Mesenchymal stem cell (in vitro differentiated cells and primary cell): ENCODE measurements around the gene CDK6.

ENCODE experiments used
- DNase-seq: peaks from one replicate; pipeline ENCODE4 v3.0.0-alpha.2; 2013
- H2AFZ ChIP-seq: one replicate; pipeline ENCODE4 v1.6.1; 2013; ENCODE audit warnings: low read depth, mild to moderate bottlenecking, control low read depth, inconsistent platforms, low read length, moderate library complexity
- H2AK5ac ChIP-seq: 2 replicates; pipeline ENCODE4 v1.6.1; 2013; ENCODE audit warnings: low read length, moderate library complexity, mild to moderate bottlenecking, inconsistent platforms; ENCODE audit not compliant: severe bottlenecking
- H2BK120ac ChIP-seq: one replicate; pipeline ENCODE4 v1.6.1; 2013; ENCODE audit warnings: low read depth, mild to moderate bottlenecking, inconsistent platforms, low read length, moderate library complexity
- H2BK12ac ChIP-seq, 2 experiments: one replicate each; pipeline ENCODE4 v1.6.1; 2013; ENCODE audit warnings: inconsistent platforms in 2 of 2, low read length in 2 of 2, mild to moderate bottlenecking in 2 of 2, moderate library complexity in 2 of 2, control low read depth in 1 of 2
- H2BK15ac ChIP-seq: one replicate; pipeline ENCODE4 v1.6.1; 2013; ENCODE audit warnings: mild to moderate bottlenecking, low read depth, inconsistent platforms; ENCODE audit not compliant: poor library complexity, severe bottlenecking
- H2BK5ac ChIP-seq: 2 replicates; pipeline ENCODE4 v1.6.1; 2013; ENCODE audit warnings: low read depth, mild to moderate bottlenecking, low read length, control low read depth, inconsistent platforms; ENCODE audit not compliant: poor library complexity, severe bottlenecking
- H3K14ac ChIP-seq, 2 experiments: one replicate each; pipeline ENCODE4 v1.6.1; 2013; ENCODE audit warnings: inconsistent platforms in 2 of 2, low read length in 2 of 2, control low read depth in 1 of 2, mild to moderate bottlenecking in 1 of 2, moderate library complexity in 1 of 2
- H3K18ac ChIP-seq, 2 experiments: one replicate each; pipeline ENCODE4 v1.6.1; 2013; ENCODE audit warnings: inconsistent platforms in 2 of 2, low read length in 2 of 2, control low read depth in 1 of 2, low read depth in 1 of 2, mild to moderate bottlenecking in 1 of 2
- H3K23ac ChIP-seq, 2 experiments: one replicate each; pipeline ENCODE4 v1.6.1; 2013; ENCODE audit warnings: inconsistent platforms in 2 of 2, low read length in 2 of 2, mild to moderate bottlenecking in 2 of 2, moderate library complexity in 2 of 2, control low read depth in 1 of 2
- H3K27ac ChIP-seq: 2 replicates; pipeline ENCODE4 v1.5.1; 2013; ENCODE audit warnings: mild to moderate bottlenecking, moderate library complexity, low read length, control low read depth, inconsistent platforms; ENCODE audit not compliant: poor library complexity, severe bottlenecking
- H3K27me3 ChIP-seq, 2 experiments: 2 replicates each; pipeline versions ENCODE4 v1.6.1 to v1.7.0; 2013; ENCODE audit warnings: low read length in 2 of 2, mild to moderate bottlenecking in 2 of 2, moderate library complexity in 2 of 2, control low read depth in 1 of 2, inconsistent platforms in 1 of 2; ENCODE audit not compliant: control insufficient read depth in 1 of 2, insufficient read depth in 1 of 2
- H3K36me3 ChIP-seq, 2 experiments: 2 replicates each; pipeline versions ENCODE4 v1.6.1 to v1.7.0; 2013; ENCODE audit warnings: low read length in 2 of 2, control low read depth in 1 of 2, inconsistent platforms in 1 of 2, low read depth in 1 of 2, mild to moderate bottlenecking in 1 of 2; ENCODE audit not compliant: insufficient read depth in 2 of 2, control insufficient read depth in 1 of 2
- H3K4ac ChIP-seq, 2 experiments: one replicate each; pipeline ENCODE4 v1.6.1; 2013; ENCODE audit warnings: inconsistent platforms in 2 of 2, low read length in 2 of 2, mild to moderate bottlenecking in 2 of 2, moderate library complexity in 2 of 2, control low read depth in 1 of 2, low read depth in 1 of 2
- H3K4me1 ChIP-seq: 2 replicates; pipeline ENCODE4 v1.6.1; 2013; ENCODE audit warnings: low read depth, low read length, control low read depth; ENCODE audit not compliant: control insufficient read depth, insufficient read depth
- H3K4me2 ChIP-seq: 2 replicates; pipeline ENCODE4 v1.6.1; 2013; ENCODE audit warnings: low read length, mild to moderate bottlenecking, inconsistent platforms; ENCODE audit not compliant: poor library complexity, severe bottlenecking
- H3K4me3 ChIP-seq, 2 experiments: 2 replicates each; pipeline versions ENCODE4 v1.5.1 to v1.7.0; 2013; ENCODE audit warnings: low read length in 2 of 2, mild to moderate bottlenecking in 2 of 2, control low read depth in 1 of 2, low read depth in 1 of 2; ENCODE audit not compliant: insufficient read depth in 1 of 2
- H3K79me1 ChIP-seq: replicated peaks from 2 replicates; pipeline ENCODE4 v1.6.1; 2013; ENCODE audit warnings: mild to moderate bottlenecking, control low read depth, low read length, inconsistent platforms; ENCODE audit not compliant: poor library complexity, severe bottlenecking
- H3K9ac ChIP-seq: 2 replicates; pipeline ENCODE4 v1.7.0; 2013; ENCODE audit warnings: mild to moderate bottlenecking, low read length, moderate library complexity
- H3K9me3 ChIP-seq: 2 replicates; pipeline ENCODE4 v1.7.0; 2013; ENCODE audit warnings: mild to moderate bottlenecking, low read length; ENCODE audit not compliant: control insufficient read depth
- H4K8ac ChIP-seq: one replicate; pipeline ENCODE4 v1.6.1; 2013; ENCODE audit warnings: inconsistent platforms, mild to moderate bottlenecking, low read length, moderate library complexity
- H4K91ac ChIP-seq: one replicate; pipeline ENCODE4 v1.6.1; 2013; ENCODE audit warnings: mild to moderate bottlenecking, low read length, inconsistent platforms
- WGBS: methylation state at CpG from one replicate; pipeline ENCODE4 v1.1.7; 2013; ENCODE audit warnings: mixed read lengths; 5-methylcytosine and 5-hydroxymethylcytosine counted together

Gene CDK6

DNA sequence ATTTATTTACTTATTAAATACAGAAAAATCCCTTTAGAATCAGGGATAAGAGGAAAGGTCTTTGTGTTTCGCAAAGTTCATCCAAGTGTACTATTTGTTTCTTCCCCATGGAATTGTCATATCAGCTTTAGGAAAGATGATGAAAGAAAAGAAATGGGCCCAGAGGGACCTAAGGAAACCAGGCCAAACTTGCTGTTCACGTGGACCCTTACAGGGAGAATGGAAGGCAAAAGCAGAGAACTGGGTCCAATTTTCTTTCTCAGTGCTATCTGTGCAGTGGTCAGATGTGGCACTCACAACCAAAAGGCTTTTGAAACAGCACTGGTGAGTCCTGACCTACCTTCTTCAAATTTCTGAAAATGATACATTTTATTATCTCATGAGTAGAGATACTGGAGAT, 192.6 kb downstream of the CDK6 start:
- 100% methylated on average over 2 of the region's 2 CpGs for WGBS
- peaks cover 12% of the 10 kb centered on the region for H3K79me1 ChIP-seq
- no peak overlapping the region for H3K18ac ChIP-seq
- no peak overlapping the region for H2BK5ac ChIP-seq
- H3K4ac ChIP-seq = no peak overlapping the region
- no peak overlapping the region for H3K4me3 ChIP-seq
- no peak overlapping the region for H3K14ac ChIP-seq
- peaks cover 0 to 2% of the 10 kb centered on the region in 2 experiments for H3K36me3 ChIP-seq
- H3K9ac ChIP-seq = no peak overlapping the region
- H3K23ac ChIP-seq = no peak overlapping the region
- no peak overlapping the region for H2AFZ ChIP-seq
- no peak overlapping the region for H4K8ac ChIP-seq
- no peak overlapping the region for H2BK12ac ChIP-seq
- H2BK120ac ChIP-seq = no peak overlapping the region
- peaks cover 17% of the 10 kb centered on the region for H3K4me1 ChIP-seq
- DNase-seq = no peak
- no peak overlapping the region for H3K4me2 ChIP-seq
- no peak overlapping the region for H4K91ac ChIP-seq
- H3K9me3 ChIP-seq = no peaks in the 10 kb centered on the region
- H3K27me3 ChIP-seq = no peaks in the 10 kb centered on the region
- H2AK5ac ChIP-seq = no peak overlapping the region
- no peak overlapping the region for H2BK15ac ChIP-seq
- no peak overlapping the region for H3K27ac ChIP-seq

DNA sequence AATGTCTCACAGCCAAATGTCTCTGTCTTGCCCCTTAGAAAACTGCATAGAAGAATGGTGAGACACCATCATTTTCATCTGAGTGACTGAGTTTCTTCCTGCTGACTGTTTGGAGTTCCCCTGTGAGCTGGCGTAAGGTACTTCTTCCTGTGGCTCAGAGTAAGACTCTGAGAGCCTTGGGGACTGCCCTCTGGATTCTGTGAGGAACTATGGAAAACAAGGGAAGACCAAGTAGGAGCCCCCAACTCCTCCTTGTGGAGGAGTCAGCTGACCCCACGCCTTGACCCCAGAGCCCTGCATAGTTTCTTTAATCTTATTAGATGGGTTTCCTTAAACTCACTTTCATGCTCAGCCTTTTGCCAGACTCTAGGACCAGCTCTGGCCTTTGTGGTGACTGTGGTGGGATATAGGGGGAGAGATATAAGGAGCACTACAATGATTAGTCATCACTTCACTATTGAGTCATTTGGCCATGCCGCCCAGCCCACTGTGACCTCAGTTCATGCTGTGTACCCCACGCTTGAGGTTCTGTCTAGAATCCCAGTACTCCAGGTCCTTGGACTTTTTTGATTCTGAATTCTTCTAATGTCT, 194.4 kb downstream of the CDK6 start:
- Histone ChIP-seq H4K91ac (no peak overlapping the region), H3K36me3 (peaks cover 0 to 6% of the 10 kb centered on the region in 2 experiments), H3K27me3 (no peaks in the 10 kb centered on the region), H2AFZ (no peak overlapping the region), H3K4me2 (no peak overlapping the region), H3K4me1 (peaks cover 15% of the 10 kb centered on the region), H2BK15ac (no peak overlapping the region), H2AK5ac (peak overlapping the region; percentile 58), H3K4ac (no peak overlapping the region), H3K14ac (no peak overlapping the region), H2BK5ac (no peak overlapping the region), H3K23ac (no peak overlapping the region), H2BK120ac (no peak overlapping the region), H3K27ac (peak overlapping the region; percentile 56), H4K8ac (peak overlapping the region; percentile 32), H3K18ac (peak overlapping the region; percentile 4 to 55), H2BK12ac (no peak overlapping the region), H3K9me3 (no peaks in the 10 kb centered on the region), H3K4me3 (peak overlapping the region in 1 of 2 experiments; percentile 20), H3K9ac (no peak overlapping the region), H3K79me1 (peaks cover 10% of the 10 kb centered on the region)
- DNase-seq = peak; percentile 75
- WGBS = 21% methylated on average over 3 of the region's 4 CpGs

DNA sequence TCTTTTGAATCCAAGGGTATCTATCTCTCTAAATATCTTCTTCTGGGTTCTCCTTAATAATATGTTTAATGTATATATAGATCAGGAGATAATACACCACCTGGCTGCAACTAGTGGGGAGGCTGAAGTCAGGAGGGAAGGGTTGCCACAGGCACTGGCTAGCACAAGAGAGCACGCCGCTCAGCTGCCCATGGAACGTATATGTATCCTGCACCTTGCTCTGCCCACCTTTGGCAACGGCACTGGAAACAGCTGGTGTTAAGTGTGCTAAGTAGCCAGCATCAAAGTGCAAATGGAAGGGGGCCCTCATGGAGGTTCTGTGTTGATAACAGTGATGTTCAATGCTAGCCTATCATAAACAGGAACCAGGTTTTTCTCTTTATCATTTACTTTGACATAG, 196.4 kb downstream of the CDK6 start:
- H3K27me3 ChIP-seq = no peaks in the 10 kb centered on the region
- H3K23ac ChIP-seq = no peak overlapping the region
- peaks cover 12% of the 10 kb centered on the region for H3K4me1 ChIP-seq
- no peak overlapping the region for H2BK15ac ChIP-seq
- no peak overlapping the region for H3K9ac ChIP-seq
- H3K18ac ChIP-seq = no peak overlapping the region
- no peak overlapping the region for H3K14ac ChIP-seq
- peaks cover 0 to 9% of the 10 kb centered on the region in 2 experiments for H3K36me3 ChIP-seq
- no peak overlapping the region for H2BK12ac ChIP-seq
- H2BK120ac ChIP-seq = no peak overlapping the region
- no peak overlapping the region for H4K8ac ChIP-seq
- no peak overlapping the region for H3K27ac ChIP-seq
- no peak for DNase-seq
- H2AFZ ChIP-seq = no peak overlapping the region
- no peak overlapping the region for H3K4me2 ChIP-seq
- no peak overlapping the region for H2BK5ac ChIP-seq
- no peaks in the 10 kb centered on the region for H3K9me3 ChIP-seq
- no peak overlapping the region for H4K91ac ChIP-seq
- H3K79me1 ChIP-seq = peaks cover 7% of the 10 kb centered on the region
- 98% methylated on average over 4 of the region's 4 CpGs for WGBS
- H2AK5ac ChIP-seq = no peak overlapping the region
- H3K4me3 ChIP-seq = no peak overlapping the region
- no peak overlapping the region for H3K4ac ChIP-seq

DNA sequence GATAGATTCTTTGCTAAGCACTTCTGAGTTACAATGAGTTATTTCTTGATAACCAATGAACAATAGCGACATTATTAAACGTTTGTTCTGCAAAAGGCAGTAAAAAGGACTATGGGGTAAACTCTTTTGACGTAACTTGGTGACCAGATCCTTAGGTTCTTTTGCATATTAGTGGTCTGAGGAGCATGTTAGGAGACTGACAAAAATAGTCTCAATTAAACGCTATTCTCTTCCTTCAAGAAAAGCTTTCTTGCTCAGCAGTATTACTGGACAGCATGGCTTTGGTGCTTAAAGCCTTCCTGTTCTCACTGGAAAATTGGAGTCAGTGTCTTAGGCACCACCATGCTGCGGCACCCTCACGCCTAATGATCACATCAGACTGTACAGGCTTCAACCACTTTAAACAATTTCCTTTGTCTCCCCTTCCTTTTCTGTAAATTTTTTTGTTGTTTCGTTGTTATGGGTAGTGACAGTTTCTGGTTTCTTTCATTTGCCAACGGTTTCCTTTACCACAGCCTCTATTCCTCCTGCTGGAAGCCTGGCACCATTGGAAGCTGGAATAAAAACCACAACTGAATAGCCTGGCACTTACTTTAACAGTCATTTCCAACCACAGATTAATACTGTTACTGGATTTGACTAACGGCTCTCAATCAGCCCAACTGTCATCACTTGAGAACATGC, 197.0 kb downstream of the CDK6 start:
- Histone ChIP-seq H3K36me3 (peaks cover 0 to 9% of the 10 kb centered on the region in 2 experiments), H3K18ac (peak overlapping the region in 1 of 2 experiments; percentile 60), H3K4me1 (peaks cover 8% of the 10 kb centered on the region), H3K14ac (peak overlapping the region in 1 of 2 experiments; percentile 68), H3K9ac (no peak overlapping the region), H3K9me3 (no peaks in the 10 kb centered on the region), H2AK5ac (no peak overlapping the region), H4K91ac (no peak overlapping the region), H2BK120ac (no peak overlapping the region), H3K23ac (no peak overlapping the region), H3K27me3 (no peaks in the 10 kb centered on the region), H3K4ac (no peak overlapping the region), H2AFZ (no peak overlapping the region), H2BK12ac (no peak overlapping the region), H4K8ac (no peak overlapping the region), H2BK5ac (no peak overlapping the region), H2BK15ac (no peak overlapping the region), H3K4me2 (no peak overlapping the region), H3K27ac (no peak overlapping the region), H3K4me3 (no peak overlapping the region), H3K79me1 (peaks cover 5% of the 10 kb centered on the region)
- no peak for DNase-seq
- 92% methylated on average over 7 of the region's 9 CpGs for WGBS
